Spinal cord (tissue), 10 donors: ENCODE data around the gene FAM83D. TPM values are rescaled to one million over a fixed set of nuclear protein-coding genes. Genes with fewer than 3 reads are reported as not detected.

Source experiments
- DNase-seq, 6 donors: peaks; one replicate each; pipeline versions ENCODE4 v3.0.0 to v3.0.0-alpha.2; 2013 to 2015; ENCODE audit warnings: low spot score in 6 of 6, low read depth in 4 of 6
- H3K27ac ChIP-seq: one replicate; pipeline ENCODE4 v1.5.1; 2013; ENCODE audit warnings: low read depth, low read length, control low read depth
- H3K27me3 ChIP-seq: one replicate; pipeline ENCODE4 v1.6.1; 2013; ENCODE audit warnings: low read length; ENCODE audit not compliant: control insufficient read depth, insufficient read depth
- H3K36me3 ChIP-seq: one replicate; pipeline ENCODE4 v1.6.1; 2013; ENCODE audit warnings: low read length; ENCODE audit not compliant: control insufficient read depth, insufficient read depth
- H3K4me1 ChIP-seq: one replicate; pipeline ENCODE4 v1.6.1; 2013; ENCODE audit warnings: low read length; ENCODE audit not compliant: control insufficient read depth, insufficient read depth
- H3K4me3 ChIP-seq: one replicate; pipeline ENCODE4 v1.5.1; 2013; ENCODE audit warnings: low read depth, low read length, control low read depth
- H3K9me3 ChIP-seq: one replicate; pipeline ENCODE4 v1.6.1; 2013; ENCODE audit warnings: low read length; ENCODE audit not compliant: control insufficient read depth, insufficient read depth
- WGBS: methylation state at CpG from one replicate; pipeline ENCODE4 v1.1.5; 2013; ENCODE audit warnings: missing lambda C conversion rate; ENCODE audit not compliant: insufficient coverage; 5-methylcytosine and 5-hydroxymethylcytosine counted together
- polyA plus RNA-seq, 2 donors: library from polyadenylated mRNA; unstranded; fragments of 120-200 nt; gene quantifications; one replicate each; pipeline ENCODE4 v1.2.1, GENCODE V29; 2013; ENCODE audit not compliant: insufficient read length in 2 of 2
- total RNA-seq, 2 donors: library from RNA; depleted of rRNA in 1 of 2; stranded (reverse); fragments of 120-200 nt in 1 of 2; fragments of >200 nt in 1 of 2; gene quantifications; one replicate each; pipeline versions ENCODE4 v1.2.3 to v1.2.4, GENCODE V29; 2013 to 2014
- donor health status: healthy.

The FAM83D gene
- total and polyA plus RNA-seq, 4 donors = 5.8 to 11.6 (median 9.8) TPM

DNA sequence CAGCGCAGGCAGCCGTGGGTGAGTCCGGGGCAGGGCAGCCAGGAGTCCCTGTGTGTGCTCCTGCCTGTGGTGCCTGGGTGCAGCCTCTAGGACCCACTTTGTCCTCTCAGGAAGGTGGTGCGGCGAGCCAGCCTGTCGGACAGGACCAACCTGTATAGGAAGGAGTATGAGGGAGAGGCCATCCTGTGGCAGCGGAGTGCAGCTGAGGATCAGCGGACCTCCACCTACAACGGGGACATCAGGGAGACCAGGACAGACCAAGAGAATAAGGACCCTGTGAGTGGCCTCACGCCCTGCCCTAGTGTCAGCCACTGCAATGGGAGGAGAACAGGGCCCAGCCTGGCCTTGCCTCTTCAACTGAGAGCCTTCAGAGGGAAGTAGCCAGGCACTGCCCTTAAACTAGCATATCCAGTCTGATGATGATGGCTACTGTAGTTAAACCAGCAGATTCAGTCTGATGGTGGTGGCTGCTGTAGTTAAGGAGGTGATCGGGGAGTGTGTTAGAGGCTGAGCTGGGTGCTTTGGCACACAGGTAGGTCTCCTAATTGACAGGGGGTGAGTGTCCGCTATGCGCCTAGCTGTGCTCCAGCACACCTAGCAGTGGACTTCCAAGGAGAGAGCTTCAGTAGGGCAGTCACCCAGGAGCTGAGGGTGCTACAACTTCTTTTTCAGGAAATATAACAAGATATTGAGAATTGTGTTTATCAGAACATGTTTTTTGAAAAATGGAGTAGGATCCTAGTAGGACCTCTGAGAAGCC is 18.1 kb upstream of the FAM83D start:
- Histone ChIP-seq H3K4me3 (no peak overlapping the region), H3K27me3 (no peaks in the 10 kb centered on the region), H3K36me3 (peaks cover 28% of the 10 kb centered on the region), H3K27ac (no peak overlapping the region), H3K9me3 (no peaks in the 10 kb centered on the region), H3K4me1 (no peaks in the 10 kb centered on the region)
- WGBS = 95% methylated on average over 11 of the region's 13 CpGs
- no peak for DNase-seq

DNA sequence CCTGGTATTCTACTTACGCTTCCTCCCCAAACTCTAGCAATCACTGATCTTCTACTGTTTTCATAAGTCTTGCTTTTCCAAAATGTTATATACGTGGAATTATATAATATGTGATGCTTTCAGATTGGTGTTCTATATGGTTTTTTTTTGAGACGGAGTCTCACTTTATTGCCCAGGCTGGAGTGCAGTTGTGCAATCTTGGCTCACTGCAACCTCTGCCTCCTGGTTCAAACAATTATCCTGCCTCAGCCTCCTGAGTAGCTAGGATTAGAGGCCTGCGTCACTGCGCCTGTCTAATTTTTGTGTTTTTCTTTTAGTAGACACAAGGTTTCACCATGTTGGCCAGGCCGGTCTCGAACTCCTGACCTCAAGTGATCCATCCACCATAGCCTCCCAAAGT is 10.9 kb upstream of the FAM83D start:
- Histone ChIP-seq H3K9me3 (no peaks in the 10 kb centered on the region), H3K36me3 (peaks cover 19% of the 10 kb centered on the region), H3K27ac (no peak overlapping the region), H3K27me3 (no peaks in the 10 kb centered on the region), H3K4me3 (no peak overlapping the region), H3K4me1 (no peaks in the 10 kb centered on the region)
- WGBS = 100% methylated on average over 2 of the region's 7 CpGs
- DNase-seq = no peak

- Histone ChIP-seq H3K36me3 (peaks cover 33% of the 10 kb centered on the region), H3K4me3 (no peak overlapping the region), H3K4me1 (no peaks in the 10 kb centered on the region), H3K27ac (no peak overlapping the region), H3K27me3 (no peaks in the 10 kb centered on the region), H3K9me3 (no peaks in the 10 kb centered on the region)
- 93% methylated on average over 4 of the region's 4 CpGs for WGBS
- DNase-seq = no peak
Measured at GRCh38 chr20:38917657-38918056, 8.6 kb upstream of the FAM83D start.

GRCh38 chr20:38918172-38918571 is 8.0 kb upstream of the FAM83D start:
- H3K4me3 ChIP-seq = no peak overlapping the region
- H3K36me3 ChIP-seq = peaks cover 33% of the 10 kb centered on the region
- H3K4me1 ChIP-seq = no peaks in the 10 kb centered on the region
- H3K9me3 ChIP-seq = no peaks in the 10 kb centered on the region
- WGBS = 96% methylated on average over 18 of the region's 19 CpGs
- H3K27me3 ChIP-seq = no peaks in the 10 kb centered on the region
- no peak overlapping the region for H3K27ac ChIP-seq
- no peak for DNase-seq

DNA sequence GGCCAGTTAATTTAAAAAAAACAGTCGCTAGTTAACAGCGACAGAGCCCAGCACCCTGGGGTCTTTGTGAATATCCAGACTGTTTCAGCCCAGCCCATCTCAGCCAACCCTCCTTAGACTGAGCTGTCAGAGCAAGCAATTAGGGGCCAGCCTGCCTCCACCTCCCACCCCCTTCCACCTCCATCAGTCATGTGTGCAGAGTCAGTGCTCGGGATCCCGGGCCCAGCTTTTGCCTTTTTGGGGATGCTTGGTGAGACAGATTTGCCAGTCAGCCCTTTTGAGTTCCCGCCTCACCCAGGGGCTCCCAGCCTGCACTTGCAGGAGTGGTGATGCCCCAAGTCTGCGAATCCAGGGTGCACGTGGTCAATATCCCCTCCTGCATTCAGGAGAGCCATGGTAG is 6.5 kb upstream of the FAM83D start:
- H3K36me3 ChIP-seq = peaks cover 27% of the 10 kb centered on the region
- H3K4me3 ChIP-seq = no peak overlapping the region
- no peaks in the 10 kb centered on the region for H3K27me3 ChIP-seq
- no peak overlapping the region for H3K27ac ChIP-seq
- 56% methylated on average over 6 of the region's 7 CpGs for WGBS
- no peaks in the 10 kb centered on the region for H3K9me3 ChIP-seq
- no peaks in the 10 kb centered on the region for H3K4me1 ChIP-seq
- DNase-seq = no peak

DNA sequence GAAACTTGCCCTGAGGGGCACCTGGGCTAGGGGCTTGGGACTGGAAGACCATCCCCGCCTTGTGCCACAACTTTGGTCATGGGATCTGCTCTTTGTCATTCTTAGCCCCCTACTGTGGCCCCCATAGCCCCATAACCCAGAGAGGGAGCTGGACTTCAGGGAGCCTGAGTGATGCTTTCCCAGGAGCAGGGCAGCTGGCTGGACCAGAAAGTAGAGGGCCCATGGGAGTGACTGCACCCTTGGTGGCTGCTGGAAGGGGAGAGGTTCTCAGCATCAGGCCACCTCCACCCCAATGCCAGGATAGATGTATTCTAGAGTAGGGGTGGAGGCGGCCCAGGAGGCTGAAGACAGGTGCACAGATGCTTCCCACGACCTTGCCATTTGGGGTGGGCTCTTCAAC is 5.8 kb upstream of the FAM83D start:
- Histone ChIP-seq H3K27ac (no peak overlapping the region), H3K36me3 (peaks cover 27% of the 10 kb centered on the region), H3K4me1 (no peaks in the 10 kb centered on the region), H3K9me3 (no peaks in the 10 kb centered on the region), H3K4me3 (no peak overlapping the region), H3K27me3 (no peaks in the 10 kb centered on the region)
- no peak for DNase-seq
- WGBS = 80% methylated on average over 3 of the region's 3 CpGs

DNA sequence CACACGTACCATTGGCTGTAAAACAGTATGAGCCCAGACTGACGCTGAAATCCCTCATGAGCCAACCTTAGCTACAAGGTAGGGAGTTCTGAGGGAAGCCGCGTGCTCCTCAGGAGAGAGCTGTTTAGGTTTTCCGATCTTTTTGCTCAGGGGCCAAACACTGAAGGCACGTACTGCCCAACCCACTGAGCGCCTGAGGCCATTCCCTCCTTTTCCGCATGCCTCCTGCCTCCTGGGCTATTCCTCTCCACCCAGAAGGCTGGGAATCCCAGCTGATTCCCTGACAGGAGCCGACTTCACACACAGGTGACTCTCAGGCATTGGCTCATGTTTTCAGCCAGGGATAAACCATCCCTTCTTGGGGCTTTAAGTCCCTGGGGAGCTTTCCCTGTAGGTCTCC is 5.4 kb upstream of the FAM83D start:
- peaks cover 27% of the 10 kb centered on the region for H3K36me3 ChIP-seq
- H3K27me3 ChIP-seq = no peaks in the 10 kb centered on the region
- no peaks in the 10 kb centered on the region for H3K9me3 ChIP-seq
- WGBS = 91% methylated on average over 8 of the region's 9 CpGs
- H3K4me1 ChIP-seq = no peaks in the 10 kb centered on the region
- DNase-seq = no peak
- H3K27ac ChIP-seq = no peak overlapping the region
- H3K4me3 ChIP-seq = no peak overlapping the region

- DNase-seq = no peak
- Histone ChIP-seq H3K27me3 (no peaks in the 10 kb centered on the region), H3K9me3 (no peaks in the 10 kb centered on the region), H3K36me3 (peaks cover 16% of the 10 kb centered on the region), H3K4me3 (no peak overlapping the region), H3K27ac (no peak overlapping the region), H3K4me1 (peaks cover 19% of the 10 kb centered on the region)
- 100% methylated on average over 2 of the region's 2 CpGs for WGBS
Measured at GRCh38 chr20:38924718-38925117, 1.5 kb upstream of the FAM83D start.

GRCh38 chr20:38926934-38927616 is 858 bp downstream of the FAM83D start:
- Histone ChIP-seq H3K27ac (no peak overlapping the region), H3K27me3 (no peaks in the 10 kb centered on the region)
- DNase-seq = peak in 2 of 6 donors; percentile 6 to 32

More at GRCh38 chr20:38926934-38927616, 858 bp downstream of the FAM83D start:
- 0% methylated on average over 20 of the region's 27 CpGs for WGBS
- H3K36me3 ChIP-seq = peaks cover 6% of the 10 kb centered on the region
- peak overlapping the region; percentile 52 for H3K4me3 ChIP-seq
- H3K4me1 ChIP-seq = peaks cover 19% of the 10 kb centered on the region
- H3K9me3 ChIP-seq = no peaks in the 10 kb centered on the region
